Measurements from ENCODE around the gene CTRL. TPM values are rescaled to one million over a fixed set of nuclear protein-coding genes. Genes with fewer than 3 reads are reported as not detected.
"Not testable (repeated sequence)": the region's sequence is repeated elsewhere in the genome, so short reads cannot be mapped to it uniquely, and the experiment has no call there.

CTRL gene
- polyA plus RNA-seq, 1 donor (not counting 4 experiments of a cell fraction or from before 2014, with no cell fraction given): 0.10 TPM

GRCh38 chr16:67939507-67940445 is 8.1 kb upstream of the CTRL start:
- H4K20me1 ChIP-seq (ENCODE audit: control insufficient read depth, extremely low read depth, insufficient read depth, low read length): no peaks in the 10 kb centered on the region
- no peak overlapping the region for H3K9ac ChIP-seq (ENCODE audit: control insufficient read depth, extremely low read depth, insufficient read depth, low read length)
- no peaks in the 10 kb centered on the region for H3K27me3 ChIP-seq (ENCODE audit: control insufficient read depth, extremely low read depth, insufficient read depth, low read length)
- no peak overlapping the region for H3K4me3 ChIP-seq (ENCODE audit: control insufficient read depth in 2 of 3, extremely low read depth in 1 of 3, insufficient read depth in 2 of 3, low read depth in 1 of 3, low read length in 3 of 3)
- H3K9me1 ChIP-seq (ENCODE audit: control insufficient read depth, extremely low read depth, insufficient read depth, low read length): peaks cover 3% of the 10 kb centered on the region
- dilution Hi-C loops (cut with MboI; ENCODE audit: extremely low pct_ligation_motif_present, low sequenced_read_pairs): no loop called here
- FAIRE-seq: no peak
- no peak for DNase-seq (ENCODE audit: low read depth, low spot score)
- no peak overlapping the region for H3K4me2 ChIP-seq (ENCODE audit: control insufficient read depth, extremely low read depth, insufficient read depth, low read depth, low read length)
- H2AFZ ChIP-seq (ENCODE audit: control insufficient read depth, low read length): no peak overlapping the region
- H3K9me3 ChIP-seq (ENCODE audit: control insufficient read depth, low read depth, low read length): no peaks in the 10 kb centered on the region
- no peak overlapping the region for H3K27ac ChIP-seq (ENCODE audit: control insufficient read depth, insufficient read depth, low read length)
- TF ChIP-seq EZH2 (IDR thresholded peaks at IDR 0.05; ENCODE audit: low read length) (no peak), CTCF (optimal IDR thresholded peaks at IDR 0.05 in 1 of 3, IDR thresholded peaks at IDR 0.05 in 1 of 3, conservative IDR thresholded peaks at IDR 0.05 in 1 of 3; ENCODE audit: extremely low read depth in 1 of 3, insufficient read depth in 2 of 3, low read length in 3 of 3) (no peak)
- peaks cover 14% of the 10 kb centered on the region for H3K4me1 ChIP-seq (ENCODE audit: control insufficient read depth, extremely low read depth, insufficient read depth, low read length)
- H3K79me2 ChIP-seq (ENCODE audit: control insufficient read depth, insufficient read depth, low read length): peaks cover 10% of the 10 kb centered on the region
- peaks cover 29 to 34% of the 10 kb centered on the region in 2 experiments for H3K36me3 ChIP-seq (ENCODE audit: control insufficient read depth in 2 of 2, extremely low read depth in 1 of 2, insufficient read depth in 2 of 2, low read length in 2 of 2)

GRCh38 chr16:67937713-67938112 is 6.1 kb upstream of the CTRL start:
- H3K36me3 ChIP-seq (ENCODE audit: control insufficient read depth in 2 of 2, extremely low read depth in 1 of 2, insufficient read depth in 2 of 2, low read length in 2 of 2): peaks cover 14 to 24% of the 10 kb centered on the region in 2 experiments
- H3K9me3 ChIP-seq (ENCODE audit: control insufficient read depth, low read depth, low read length); FAIRE-seq; H3K27ac ChIP-seq (ENCODE audit: control insufficient read depth, insufficient read depth, low read length); dilution Hi-C loops (cut with MboI; ENCODE audit: extremely low pct_ligation_motif_present, low sequenced_read_pairs); H3K27me3 ChIP-seq (ENCODE audit: control insufficient read depth, extremely low read depth, insufficient read depth, low read length); H3K4me3 ChIP-seq (ENCODE audit: control insufficient read depth in 2 of 3, extremely low read depth in 1 of 3, insufficient read depth in 2 of 3, low read depth in 1 of 3, low read length in 3 of 3); H4K20me1 ChIP-seq (ENCODE audit: control insufficient read depth, extremely low read depth, insufficient read depth, low read length); H3K79me2 ChIP-seq (ENCODE audit: control insufficient read depth, insufficient read depth, low read length); H3K9ac ChIP-seq (ENCODE audit: control insufficient read depth, extremely low read depth, insufficient read depth, low read length); DNase-seq (ENCODE audit: low read depth, low spot score); H3K9me1 ChIP-seq (ENCODE audit: control insufficient read depth, extremely low read depth, insufficient read depth, low read length); H2AFZ ChIP-seq (ENCODE audit: control insufficient read depth, low read length): not testable (repeated sequence)
- peaks cover 27% of the 10 kb centered on the region for H3K4me1 ChIP-seq (ENCODE audit: control insufficient read depth, extremely low read depth, insufficient read depth, low read length)
- peak overlapping the region; percentile 63 for H3K4me2 ChIP-seq (ENCODE audit: control insufficient read depth, extremely low read depth, insufficient read depth, low read depth, low read length)
